Large intestine (tissue), 12 donors: Measurements from ENCODE around the gene GSTA3. TPM values are rescaled to one million over a fixed set of nuclear protein-coding genes. Genes with fewer than 3 reads are reported as not detected.
"Not testable (repeated sequence)": the region's sequence is repeated elsewhere in the genome, so short reads cannot be mapped to it uniquely, and the experiment has no call there.

Source experiments
- DNase-seq, 2 donors: peaks; one replicate each; pipeline versions ENCODE4 v3.0.0 to v3.0.0-alpha.2; 2013
- H3K27ac ChIP-seq: one replicate; pipeline ENCODE4 v1.5.1; 2013; ENCODE audit warnings: low read length
- H3K27me3 ChIP-seq: 2 replicates; pipeline ENCODE4 v1.6.1; 2013; ENCODE audit warnings: low read length; ENCODE audit not compliant: control insufficient read depth, insufficient read depth
- H3K36me3 ChIP-seq: 2 replicates; pipeline ENCODE4 v1.6.1; 2013; ENCODE audit warnings: low read length; ENCODE audit not compliant: control insufficient read depth, insufficient read depth
- H3K4me1 ChIP-seq: one replicate; pipeline ENCODE4 v1.6.1; 2013; ENCODE audit warnings: low read length; ENCODE audit not compliant: control insufficient read depth, insufficient read depth
- H3K4me3 ChIP-seq: one replicate; pipeline ENCODE4 v1.5.1; 2013; ENCODE audit warnings: low read length
- H3K9me3 ChIP-seq: one replicate; pipeline ENCODE4 v1.6.1; 2013; ENCODE audit warnings: mild to moderate bottlenecking, low read depth, low read length, moderate library complexity; ENCODE audit not compliant: control insufficient read depth
- WGBS: methylation state at CpG from one replicate; pipeline ENCODE4 v1.1.5; 2013; ENCODE audit warnings: low lambda C conversion rate; ENCODE audit not compliant: insufficient coverage; 5-methylcytosine and 5-hydroxymethylcytosine counted together
- long read RNA-seq, 11 donors: transcript quantifications; one replicate each; lab custom pipeline, GENCODE V29; 2026
- polyA plus RNA-seq: library from polyadenylated mRNA; unstranded; fragments of 120-200 nt; gene quantifications from one replicate; pipeline ENCODE4 v1.2.1, GENCODE V29; 2013

GSTA3 gene
- polyA plus RNA-seq: 0.12 TPM
- long read RNA-seq, donor 1: 0 reads
- long read RNA-seq, donor 2: 0 reads
- long read RNA-seq, donor 3: 0 reads
- long read RNA-seq, donor 4: 0 reads
- long read RNA-seq, donor 5: 0 reads
- long read RNA-seq, donor 6: 0 reads
- long read RNA-seq, donor 7: 0 reads
- long read RNA-seq, donor 8: 0 reads
- long read RNA-seq, donor 9: 0 reads
- long read RNA-seq, donor 10: 0 reads
- long read RNA-seq, donor 11: 0 reads

DNA sequence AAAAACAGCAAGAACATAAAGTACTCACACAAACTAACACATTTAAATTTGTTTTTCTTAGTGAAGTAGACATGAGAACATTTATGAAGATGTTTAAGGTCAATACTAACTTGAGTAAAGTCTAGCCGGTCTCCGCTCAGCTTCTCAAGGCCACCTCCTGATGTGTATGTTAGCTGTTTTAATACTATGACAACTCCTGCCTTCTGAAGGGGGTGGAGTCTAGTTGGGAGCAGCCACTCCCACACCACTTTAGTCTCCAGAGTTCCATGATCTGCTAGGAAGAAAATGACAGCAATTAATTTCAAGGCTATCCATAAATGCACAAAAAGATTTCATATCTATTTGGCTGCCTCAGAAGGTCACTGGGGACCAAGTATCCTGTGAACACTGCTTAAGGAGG lies at the start of gene GSTA3:
TSS of gene GSTA3 (minus strand) at position 168 of the 400 bp plus-strand sequence. CDS start 3,864 bp downstream, outside the sequence.
- H3K4me1 ChIP-seq: no peaks in the 10 kb centered on the region
- no CpG with 5 or more reads among the region's 2 CpGs for WGBS
- no peak within 1 kb of the TSS for H3K4me3 ChIP-seq
- no peaks in the 10 kb centered on the region for H3K36me3 ChIP-seq
- no peaks in the 10 kb centered on the region for H3K9me3 ChIP-seq
- DNase-seq: peak in 1 of 2 donors; percentile 11
- H3K27ac ChIP-seq: no peak within 1 kb of the TSS
- H3K27me3 ChIP-seq: no peaks in the 10 kb centered on the region

DNA sequence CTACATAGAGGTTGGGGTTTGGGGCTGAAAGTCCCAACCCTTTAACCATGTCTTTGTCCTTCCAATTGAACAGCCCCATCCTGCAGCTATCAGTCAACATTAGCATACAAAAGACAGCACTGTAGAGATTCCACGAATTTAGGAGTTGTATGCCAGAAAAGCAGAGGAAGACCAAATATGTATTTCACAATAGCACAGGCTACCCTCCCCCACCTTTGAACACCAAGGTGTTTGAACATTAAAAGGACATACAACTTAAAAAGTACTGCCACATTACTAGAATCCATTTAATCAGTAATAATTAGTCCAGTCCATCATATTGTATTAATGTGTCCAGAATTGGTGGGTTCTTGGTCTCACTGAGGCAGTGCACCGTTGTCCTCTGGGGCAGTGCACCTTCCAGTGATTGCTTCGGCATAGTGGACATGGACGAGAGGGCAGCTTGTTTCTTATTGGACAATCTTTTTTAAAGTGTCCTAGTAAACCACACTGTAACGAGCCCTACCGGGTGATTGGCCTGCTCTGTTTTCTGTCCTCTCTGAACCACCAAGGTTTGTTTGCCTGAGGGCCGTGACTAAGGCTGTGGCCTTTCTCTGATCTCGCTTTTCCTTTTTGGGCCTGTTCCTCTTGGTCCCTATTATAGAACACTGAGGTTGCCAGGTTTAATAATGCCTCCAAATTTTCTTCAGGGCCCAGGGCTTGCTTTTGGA lies 49.2 kb upstream of the GSTA3 start:
- no peaks in the 10 kb centered on the region for H3K4me1 ChIP-seq
- H3K27ac ChIP-seq: no peak overlapping the region
- H3K27me3 ChIP-seq: no peaks in the 10 kb centered on the region
- no peak for DNase-seq
- WGBS: 80% methylated on average over 1 of the region's 8 CpGs
- H3K36me3 ChIP-seq: no peaks in the 10 kb centered on the region
- H3K4me3 ChIP-seq: no peak overlapping the region
- peaks cover 6% of the 10 kb centered on the region for H3K9me3 ChIP-seq

- no peaks in the 10 kb centered on the region for H3K4me1 ChIP-seq
- H3K9me3 ChIP-seq: no peaks in the 10 kb centered on the region
- no peak overlapping the region for H3K4me3 ChIP-seq
- DNase-seq: no peak
- WGBS: 100% methylated on average over 1 of the region's 7 CpGs
- no peaks in the 10 kb centered on the region for H3K36me3 ChIP-seq
- H3K27ac ChIP-seq: no peak overlapping the region
- no peaks in the 10 kb centered on the region for H3K27me3 ChIP-seq
Measured at GRCh38 chr6:52955871-52956270, 46.4 kb upstream of the GSTA3 start.

GRCh38 chr6:52953911-52954839 lies 44.7 kb upstream of the GSTA3 start:
- H3K4me1 ChIP-seq: no peaks in the 10 kb centered on the region
- no CpG with 5 or more reads among the region's 6 CpGs for WGBS
- DNase-seq: no peak
- no peaks in the 10 kb centered on the region for H3K36me3 ChIP-seq
- H3K27ac ChIP-seq: no peak overlapping the region
- H3K9me3 ChIP-seq: no peaks in the 10 kb centered on the region
- no peak overlapping the region for H3K4me3 ChIP-seq
- no peaks in the 10 kb centered on the region for H3K27me3 ChIP-seq

- peaks cover 10% of the 10 kb centered on the region for H3K4me1 ChIP-seq
- WGBS: 0% methylated on average over 2 of the region's 5 CpGs
- H3K36me3 ChIP-seq: no peaks in the 10 kb centered on the region
- H3K27ac ChIP-seq: peak overlapping the region; percentile 42
- H3K4me3 ChIP-seq: no peak overlapping the region
- no peaks in the 10 kb centered on the region for H3K27me3 ChIP-seq
- DNase-seq: peak; percentile 73 to 78
- H3K9me3 ChIP-seq: no peaks in the 10 kb centered on the region
Measured at GRCh38 chr6:52946306-52946705, 36.8 kb upstream of the GSTA3 start.

DNA sequence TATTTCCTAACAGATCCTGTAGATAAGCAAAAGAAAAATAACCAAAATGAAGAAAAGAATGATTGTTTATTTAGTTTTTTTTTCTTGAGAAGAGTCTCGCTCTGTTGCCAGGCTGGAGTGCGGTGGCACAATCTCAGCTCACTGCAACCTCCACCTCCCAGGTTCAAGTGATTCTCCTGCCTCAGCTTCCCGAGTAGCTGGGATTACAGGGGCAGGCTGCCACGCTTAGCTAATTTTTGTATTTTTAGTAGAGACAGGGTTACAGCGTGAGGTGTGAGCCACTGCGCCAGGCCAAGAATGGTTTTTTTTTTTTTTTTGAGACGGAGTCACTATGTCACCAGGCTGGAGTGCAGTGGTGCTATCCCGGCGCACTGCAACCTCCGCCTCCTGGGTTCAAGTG lies 33.3 kb upstream of the GSTA3 start:
- WGBS: 100% methylated on average over 1 of the region's 10 CpGs
- not testable (repeated sequence) for H3K27me3 ChIP-seq, H3K36me3 ChIP-seq, DNase-seq, H3K4me3 ChIP-seq, H3K27ac ChIP-seq, H3K9me3 ChIP-seq, H3K4me1 ChIP-seq

DNA sequence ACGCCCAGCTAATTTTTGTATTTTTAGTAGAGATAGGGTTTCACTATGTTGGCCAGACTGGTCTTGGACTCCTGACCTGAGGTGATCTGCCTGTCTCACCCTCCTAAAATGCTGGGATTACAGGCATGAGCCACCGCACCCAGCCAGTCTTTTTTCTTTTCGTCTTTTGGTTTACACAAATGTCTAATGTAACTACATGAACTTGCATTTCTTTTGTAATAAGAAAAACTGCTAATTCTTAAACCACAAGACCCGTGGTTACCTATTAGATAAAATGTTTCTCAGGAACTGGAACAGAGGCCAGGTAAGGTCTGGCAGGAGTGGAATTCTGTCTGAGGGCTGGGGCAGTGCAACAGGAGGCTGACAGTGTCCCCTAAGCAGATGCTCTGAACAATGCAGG lies 32.7 kb upstream of the GSTA3 start:
- no peaks in the 10 kb centered on the region for H3K36me3 ChIP-seq
- H3K4me1 ChIP-seq: peaks cover 10% of the 10 kb centered on the region
- WGBS: 40% methylated on average over 1 of the region's 4 CpGs
- H3K27me3 ChIP-seq: no peaks in the 10 kb centered on the region
- no peak for DNase-seq
- H3K27ac ChIP-seq: no peak overlapping the region
- no peak overlapping the region for H3K4me3 ChIP-seq
- no peaks in the 10 kb centered on the region for H3K9me3 ChIP-seq

GRCh38 chr6:52937908-52938307 lies 28.4 kb upstream of the GSTA3 start:
- no peaks in the 10 kb centered on the region for H3K4me1 ChIP-seq
- H3K4me3 ChIP-seq: no peak overlapping the region
- H3K27ac ChIP-seq: no peak overlapping the region
- WGBS: no CpG with 5 or more reads among the region's 2 CpGs
- no peaks in the 10 kb centered on the region for H3K36me3 ChIP-seq
- no peaks in the 10 kb centered on the region for H3K9me3 ChIP-seq
- no peak for DNase-seq
- no peaks in the 10 kb centered on the region for H3K27me3 ChIP-seq

DNA sequence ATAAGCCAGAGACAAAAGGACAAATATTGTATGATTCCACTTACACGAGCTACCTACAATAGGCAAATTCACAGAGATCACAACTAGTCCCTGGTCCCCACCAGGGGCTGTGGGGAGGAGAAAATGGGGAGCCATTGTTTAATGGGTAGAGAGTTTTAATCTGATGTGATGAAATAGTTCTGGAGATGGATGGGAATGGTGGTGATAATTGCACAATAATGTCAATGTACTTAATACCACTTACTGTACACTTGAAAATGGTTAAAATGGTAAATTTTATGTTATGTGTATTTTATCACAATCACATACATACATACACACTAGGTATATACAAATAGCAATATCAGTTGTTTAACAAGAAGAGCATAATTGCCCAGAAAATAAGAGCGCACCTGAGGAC lies 24.3 kb upstream of the GSTA3 start:
- Histone ChIP-seq H3K36me3 (no peaks in the 10 kb centered on the region), H3K27ac (no peak overlapping the region), H3K4me3 (no peak overlapping the region), H3K4me1 (peaks cover 3% of the 10 kb centered on the region), H3K27me3 (no peaks in the 10 kb centered on the region), H3K9me3 (no peaks in the 10 kb centered on the region)
- WGBS: no CpG with 5 or more reads among the region's 2 CpGs
- DNase-seq: no peak

DNA sequence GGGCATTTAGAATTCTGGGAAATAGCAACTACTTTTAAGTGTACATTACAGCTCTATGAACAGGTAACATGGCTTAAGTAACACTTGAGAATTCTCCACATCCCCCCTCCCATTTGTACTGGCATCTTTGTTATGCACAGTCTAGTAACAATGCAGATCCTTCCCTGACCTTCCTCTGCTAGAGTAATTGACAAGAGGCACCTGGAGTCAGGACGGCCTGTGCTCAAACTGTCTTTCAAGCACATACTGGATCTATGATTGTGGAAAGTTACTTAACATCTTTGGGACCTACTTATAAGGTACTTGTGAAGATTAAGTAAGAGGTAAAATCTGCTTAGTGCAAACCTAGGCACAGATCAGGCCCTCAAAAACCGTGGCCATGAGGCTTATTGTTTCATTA lies 21.9 kb upstream of the GSTA3 start:
- Histone ChIP-seq H3K4me1 (peaks cover 3% of the 10 kb centered on the region), H3K27me3 (no peaks in the 10 kb centered on the region), H3K27ac (no peak overlapping the region), H3K36me3 (no peaks in the 10 kb centered on the region), H3K9me3 (no peaks in the 10 kb centered on the region), H3K4me3 (no peak overlapping the region)
- no CpG with 5 or more reads among the region's 2 CpGs for whole genome bisulfite sequencing
- DNase-seq: no peak
